Neural progenitor cell (in vitro differentiated cells): Measurements from ENCODE around the gene CDH13. TPM values are rescaled to one million over a fixed set of nuclear protein-coding genes. Genes with fewer than 3 reads are reported as not detected.

Experiments
- DNase-seq: peaks from one replicate; pipeline ENCODE4 v3.0.0-alpha.2; 2016; ENCODE audit warnings: low spot score
- H2AFZ ChIP-seq: fragments of 200-600 bp; sonication (generic); replicated peaks from 2 replicates; pipeline ENCODE4 v1.6.1; 2016; ENCODE audit warnings: antibody characterized with exemption
- H3F3A ChIP-seq: fragments of 200-600 bp; sonication (generic); 2 replicates; pipeline ENCODE4 v1.6.1; 2016; ENCODE audit warnings: antibody characterized with exemption, low read depth
- H3K27ac ChIP-seq: fragments of 200-600 bp; sonication (generic); 2 replicates; pipeline ENCODE4 v1.5.1; 2016; ENCODE audit warnings: mild to moderate bottlenecking
- H3K27me3 ChIP-seq: fragments of 200-600 bp; sonication (generic); 2 replicates; pipeline ENCODE4 v1.6.1; 2016; ENCODE audit warnings: mild to moderate bottlenecking, moderate library complexity
- H3K36me3 ChIP-seq: fragments of 200-600 bp; sonication (generic); 2 replicates; pipeline ENCODE4 v1.5.1; 2016
- H3K4me1 ChIP-seq: fragments of 200-600 bp; sonication (generic); 2 replicates; pipeline ENCODE4 v1.6.1; 2016; ENCODE audit warnings: mixed run types
- H3K4me2 ChIP-seq: fragments of 200-600 bp; sonication (generic); 2 replicates; pipeline ENCODE4 v1.6.1; 2016
- H3K4me3 ChIP-seq: fragments of 200-600 bp; sonication (generic); 2 replicates; pipeline ENCODE4 v1.5.1; 2016
- H3K79me2 ChIP-seq: fragments of 200-600 bp; sonication (generic); 2 replicates; pipeline ENCODE4 v1.6.1; 2016; ENCODE audit warnings: low read depth
- H3K9ac ChIP-seq: fragments of 200-600 bp; sonication (generic); 2 replicates; pipeline ENCODE4 v1.6.1; 2016
- H3K9me3 ChIP-seq: fragments of 200-600 bp; sonication (generic); 2 replicates; pipeline ENCODE4 v1.5.1; 2016; ENCODE audit warnings: low read depth
- H4K20me1 ChIP-seq: fragments of 200-600 bp; sonication (generic); 2 replicates; pipeline ENCODE4 v1.6.1; 2016; ENCODE audit warnings: low read depth
- H3K27ac Mint-ChIP-seq: 3 replicates; pipeline ENCODE4 v1.8.0; 2021; ENCODE audit warnings: mixed read lengths
- H3K27me3 Mint-ChIP-seq: 2 replicates; pipeline ENCODE4 v1.8.0; 2022; ENCODE audit warnings: low read depth, mild to moderate bottlenecking, inconsistent platforms, moderate library complexity, mixed read lengths; ENCODE audit not compliant: insufficient read depth
- H3K36me3 Mint-ChIP-seq: 3 replicates; pipeline ENCODE4 v1.8.0; 2021; ENCODE audit warnings: mixed read lengths
- H3K4me1 Mint-ChIP-seq: 3 replicates; pipeline ENCODE4 v1.8.0; 2021; ENCODE audit warnings: mixed read lengths
- H3K4me3 Mint-ChIP-seq: 3 replicates; pipeline ENCODE4 v1.8.0; 2021; ENCODE audit warnings: mild to moderate bottlenecking, moderate library complexity, mixed read lengths
- H3K9me3 Mint-ChIP-seq: 3 replicates; pipeline ENCODE4 v1.8.0; 2020; ENCODE audit warnings: mixed read lengths
- CTCF ChIP-seq: fragments of 200-600 bp; sonication (generic); IDR thresholded peaks from 2 replicates; pipeline ENCODE4 v1.5.1; 2017; ENCODE audit warnings: antibody characterized with exemption, mild to moderate bottlenecking
- EZH2 ChIP-seq: fragments of 200-600 bp; sonication (generic); IDR thresholded peaks from 2 replicates; pipeline ENCODE4 v1.6.1; 2017; ENCODE audit warnings: antibody characterized with exemption, mild to moderate bottlenecking, moderate library complexity
- EZH2phosphoT487 ChIP-seq: fragments of 200-600 bp; sonication (generic); IDR thresholded peaks from 2 replicates; pipeline ENCODE4 v1.6.1; 2017; ENCODE audit warnings: antibody characterized with exemption
- total RNA-seq: library from RNA; depleted of rRNA; stranded (reverse); fragments of >200 nt; gene quantifications from 2 replicates; pipeline ENCODE4 v1.2.3, GENCODE V29; 2015; ENCODE audit warnings: low replicate concordance

Gene CDH13
- total RNA-seq, 1 donor from 2014 or later, result 3.0 TPM

DNA sequence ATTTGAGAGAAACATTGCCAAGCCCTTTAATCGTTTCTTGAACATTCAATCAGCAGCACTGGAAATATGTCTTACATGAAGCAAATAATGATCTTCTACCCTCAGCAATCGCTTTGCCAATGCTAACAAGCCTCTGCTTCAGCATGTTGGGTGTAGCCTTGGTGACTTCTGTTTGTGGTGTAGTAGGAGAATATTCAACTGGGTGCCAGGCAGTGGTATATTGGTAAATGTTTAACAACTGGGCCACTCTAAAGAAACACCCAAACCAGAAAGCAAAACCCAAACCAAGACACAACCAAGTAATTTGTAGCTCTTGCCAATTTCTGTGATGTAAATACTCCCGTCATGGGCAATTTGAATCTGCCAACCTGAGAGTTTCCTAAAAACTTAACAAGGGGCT is 9.7 kb downstream of the CDH13 start:
- no peaks in the 10 kb centered on the region for H4K20me1 ChIP-seq
- no peak overlapping the region for H3K4me3 ChIP-seq
- no peak overlapping the region for H3K27ac Mint-ChIP-seq
- H3K27ac ChIP-seq, result no peak overlapping the region
- no peaks in the 10 kb centered on the region for H3K36me3 Mint-ChIP-seq
- no peaks in the 10 kb centered on the region for H3F3A ChIP-seq
- no peak for TF ChIP-seq EZH2
- TF ChIP-seq CTCF, result no peak
- no peak for TF ChIP-seq EZH2phosphoT487
- no peak overlapping the region for H3K4me2 ChIP-seq
- no peaks in the 10 kb centered on the region for H3K4me1 ChIP-seq
- no peak overlapping the region for H2AFZ ChIP-seq
- no peaks in the 10 kb centered on the region for H3K36me3 ChIP-seq
- H3K9ac ChIP-seq, result no peak overlapping the region
- peaks cover 3% of the 10 kb centered on the region for H3K9me3 Mint-ChIP-seq
- no peaks in the 10 kb centered on the region for H3K79me2 ChIP-seq
- no peak for DNase-seq
- no peaks in the 10 kb centered on the region for H3K27me3 ChIP-seq
- no peak overlapping the region for H3K4me3 Mint-ChIP-seq
- no peaks in the 10 kb centered on the region for H3K9me3 ChIP-seq
- H3K4me1 Mint-ChIP-seq, result peaks cover 3% of the 10 kb centered on the region
- peaks cover 3% of the 10 kb centered on the region for H3K27me3 Mint-ChIP-seq

DNA sequence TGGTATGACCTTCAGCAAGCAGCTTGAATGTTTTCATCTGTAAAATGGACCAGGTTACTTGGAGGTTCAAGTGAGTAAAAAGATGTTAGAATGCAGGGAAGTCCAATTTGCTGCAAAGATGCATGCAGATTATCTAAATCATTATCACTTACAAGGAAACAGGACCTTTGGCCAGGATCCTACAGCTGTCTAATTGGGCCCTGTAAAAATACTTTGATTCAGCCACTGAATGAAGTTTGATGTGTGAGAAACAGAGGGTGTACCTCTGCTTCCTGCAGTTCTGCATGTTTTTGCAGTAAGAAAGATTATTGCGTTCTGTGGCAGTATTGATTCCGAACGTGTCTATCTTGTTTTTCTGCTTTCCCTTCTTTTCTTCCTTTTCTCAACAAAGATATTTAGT is 10.2 kb downstream of the CDH13 start:
- Histone ChIP-seq H3F3A (no peaks in the 10 kb centered on the region), H2AFZ (no peak overlapping the region), H3K27ac (no peak overlapping the region), H3K27me3 (no peaks in the 10 kb centered on the region), H3K4me3 (no peak overlapping the region), H3K4me2 (no peak overlapping the region), H3K79me2 (no peaks in the 10 kb centered on the region), H3K9me3 (no peaks in the 10 kb centered on the region), H3K9ac (no peak overlapping the region), H4K20me1 (no peaks in the 10 kb centered on the region), H3K4me1 (no peaks in the 10 kb centered on the region), H3K36me3 (no peaks in the 10 kb centered on the region)
- DNase-seq, result no peak
- peaks cover 3% of the 10 kb centered on the region for H3K27me3 Mint-ChIP-seq
- no peak for TF ChIP-seq CTCF
- no peak for TF ChIP-seq EZH2phosphoT487
- no peak for TF ChIP-seq EZH2
- H3K4me1 Mint-ChIP-seq, result peaks cover 3% of the 10 kb centered on the region
- no peak overlapping the region for H3K4me3 Mint-ChIP-seq
- peaks cover 3% of the 10 kb centered on the region for H3K9me3 Mint-ChIP-seq
- H3K36me3 Mint-ChIP-seq, result no peaks in the 10 kb centered on the region
- H3K27ac Mint-ChIP-seq, result no peak overlapping the region

GRCh38 chr16:82638095-82638798 is 11.5 kb downstream of the CDH13 start:
- H3K27me3 Mint-ChIP-seq, result no peaks in the 10 kb centered on the region
- no peaks in the 10 kb centered on the region for H3K9me3 Mint-ChIP-seq
- Histone ChIP-seq H3K4me2 (no peak overlapping the region), H4K20me1 (no peaks in the 10 kb centered on the region), H3F3A (no peaks in the 10 kb centered on the region), H3K27me3 (no peaks in the 10 kb centered on the region), H3K27ac (no peak overlapping the region), H3K36me3 (no peaks in the 10 kb centered on the region), H3K9ac (no peak overlapping the region), H3K4me1 (peaks cover 3% of the 10 kb centered on the region), H3K9me3 (no peaks in the 10 kb centered on the region), H2AFZ (no peak overlapping the region), H3K79me2 (no peaks in the 10 kb centered on the region), H3K4me3 (no peak overlapping the region)
- no peak overlapping the region for H3K4me3 Mint-ChIP-seq
- H3K27ac Mint-ChIP-seq, result no peak overlapping the region
- no peaks in the 10 kb centered on the region for H3K36me3 Mint-ChIP-seq
- no peak for DNase-seq
- H3K4me1 Mint-ChIP-seq, result peaks cover 3% of the 10 kb centered on the region
- TF ChIP-seq CTCF, result no peak
- TF ChIP-seq EZH2, result no peak
- TF ChIP-seq EZH2phosphoT487, result no peak
